GM10248 (cell line): ENCODE measurements around the gene OVCA2.
A peak's percentile ranks its signal among the peaks of the same experiment; 100 is the strongest.

Source experiments
- CTCF ChIA-PET: fragments of 300-600 bp; sonication (Branson Sonifier 250); formaldehyde crosslinking; extraction: SDS; loops from one replicate; lab custom pipeline; 2021; ENCODE audit warnings: antibody characterized with exemption; lab: Yijun Ruan, JAX
- POLR2A ChIA-PET: fragments of 350-650 bp; sonication (Branson Sonifier 250); formaldehyde crosslinking; extraction: SDS; loops from one replicate; lab custom pipeline; 2020; ENCODE audit warnings: antibody characterized with exemption; lab: Yijun Ruan, JAX
- DNase-seq: peaks from one replicate; pipeline ENCODE4 v3.0.0; 2012; ENCODE audit errors: extremely low spot score
- TF ChIP-seq, protein P1 (sequence below): IDR thresholded peaks from 2 replicates; pipeline ENCODE4 v1.5.1; 2012; ENCODE audit warnings: mild to moderate bottlenecking, low read depth; ENCODE audit errors: extremely low read depth, missing control alignments, control extremely low read depth

OVCA2 gene

DNA sequence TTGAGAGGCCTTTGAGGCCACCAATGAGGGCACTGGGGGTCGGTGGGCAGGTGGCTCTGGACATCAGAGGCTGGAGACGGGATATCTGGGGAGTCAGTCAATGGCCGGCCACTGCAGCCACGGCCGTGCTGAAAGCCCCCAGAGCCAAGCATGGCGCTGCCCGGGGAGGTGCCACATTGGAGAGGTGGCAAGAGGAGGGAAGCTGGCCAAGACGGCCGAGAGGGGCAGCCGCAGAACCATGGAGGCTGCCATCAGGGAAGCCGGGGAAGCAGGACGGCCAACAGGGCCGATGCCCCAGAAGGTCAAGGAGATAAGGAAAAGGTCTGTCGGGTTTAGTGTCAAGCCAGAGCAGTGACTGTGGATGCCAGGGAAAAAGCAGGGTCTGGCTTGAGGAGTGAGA, 26.5 kb upstream of the OVCA2 start:
- TF ChIP-seq, protein P1, sequence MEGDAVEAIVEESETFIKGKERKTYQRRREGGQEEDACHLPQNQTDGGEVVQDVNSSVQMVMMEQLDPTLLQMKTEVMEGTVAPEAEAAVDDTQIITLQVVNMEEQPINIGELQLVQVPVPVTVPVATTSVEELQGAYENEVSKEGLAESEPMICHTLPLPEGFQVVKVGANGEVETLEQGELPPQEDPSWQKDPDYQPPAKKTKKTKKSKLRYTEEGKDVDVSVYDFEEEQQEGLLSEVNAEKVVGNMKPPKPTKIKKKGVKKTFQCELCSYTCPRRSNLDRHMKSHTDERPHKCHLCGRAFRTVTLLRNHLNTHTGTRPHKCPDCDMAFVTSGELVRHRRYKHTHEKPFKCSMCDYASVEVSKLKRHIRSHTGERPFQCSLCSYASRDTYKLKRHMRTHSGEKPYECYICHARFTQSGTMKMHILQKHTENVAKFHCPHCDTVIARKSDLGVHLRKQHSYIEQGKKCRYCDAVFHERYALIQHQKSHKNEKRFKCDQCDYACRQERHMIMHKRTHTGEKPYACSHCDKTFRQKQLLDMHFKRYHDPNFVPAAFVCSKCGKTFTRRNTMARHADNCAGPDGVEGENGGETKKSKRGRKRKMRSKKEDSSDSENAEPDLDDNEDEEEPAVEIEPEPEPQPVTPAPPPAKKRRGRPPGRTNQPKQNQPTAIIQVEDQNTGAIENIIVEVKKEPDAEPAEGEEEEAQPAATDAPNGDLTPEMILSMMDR = no peak
- POLR2A ChIA-PET = no interaction called here
- CTCF ChIA-PET = no interaction called here
- no peak for DNase-seq

DNA sequence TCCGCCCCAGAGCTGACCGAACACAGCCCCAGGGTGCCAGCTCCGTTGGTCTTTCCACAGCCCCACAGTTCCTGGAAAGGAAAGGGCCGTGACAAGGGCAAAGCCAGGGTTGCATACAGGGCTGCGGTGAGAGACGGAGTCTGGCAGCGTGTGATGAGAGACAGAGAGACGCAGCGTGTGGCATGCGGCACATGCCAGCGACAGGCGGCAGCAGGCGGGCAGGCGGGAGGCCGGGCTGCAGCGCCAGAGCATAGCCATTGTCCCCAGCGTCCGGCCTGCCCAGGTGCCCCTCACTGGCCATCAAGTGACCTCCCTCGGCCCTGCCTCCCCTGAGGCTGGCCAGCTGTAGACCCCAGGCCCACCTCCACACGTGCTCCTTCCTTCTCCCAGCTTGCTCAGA, 25.3 kb upstream of the OVCA2 start:
- POLR2A ChIA-PET = no interaction called here
- TF ChIP-seq, protein P1 = no peak
- DNase-seq = no peak
- CTCF ChIA-PET = no interaction called here

DNA sequence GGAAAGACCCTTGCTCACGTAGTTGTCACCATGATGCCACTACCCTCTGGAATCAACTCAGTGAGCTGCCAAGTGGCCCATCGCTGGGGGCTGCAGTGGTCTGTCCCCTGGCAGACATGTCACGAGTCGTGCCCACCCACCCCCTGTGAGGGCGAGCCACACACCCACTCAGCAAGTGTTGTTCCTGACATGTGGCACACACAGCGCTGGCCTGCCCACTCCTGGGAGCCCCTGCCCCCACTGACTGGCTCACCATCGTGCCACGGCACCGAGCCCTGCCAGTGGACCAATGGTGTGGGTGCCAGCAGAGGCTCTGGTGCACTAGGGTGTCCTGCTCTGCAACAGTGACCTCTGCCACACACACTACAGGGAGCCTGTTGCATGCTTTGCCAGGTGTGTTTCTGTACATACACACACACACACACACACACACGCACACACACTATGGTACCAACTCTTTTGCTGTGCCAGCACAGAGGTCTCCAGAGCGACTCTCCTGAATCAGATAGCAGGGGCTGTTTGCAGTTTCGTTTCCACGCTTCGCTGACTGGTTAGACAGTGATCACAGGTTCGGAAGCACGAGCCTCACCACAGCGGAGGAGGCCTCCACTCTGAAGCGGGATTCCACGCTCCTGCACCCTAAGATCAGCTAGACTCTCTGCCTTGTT, 24.4 kb upstream of the OVCA2 start:
- ChIA-PET CTCF (interaction anchor here (1.3 kb wide), 1 partner anchor 12 kb away, joined by 3 read pairs; no protein-coding TSS in a partner anchor), POLR2A (no interaction called here)
- TF ChIP-seq, protein P1 = no peak
- peak; percentile 43 for DNase-seq

DNA sequence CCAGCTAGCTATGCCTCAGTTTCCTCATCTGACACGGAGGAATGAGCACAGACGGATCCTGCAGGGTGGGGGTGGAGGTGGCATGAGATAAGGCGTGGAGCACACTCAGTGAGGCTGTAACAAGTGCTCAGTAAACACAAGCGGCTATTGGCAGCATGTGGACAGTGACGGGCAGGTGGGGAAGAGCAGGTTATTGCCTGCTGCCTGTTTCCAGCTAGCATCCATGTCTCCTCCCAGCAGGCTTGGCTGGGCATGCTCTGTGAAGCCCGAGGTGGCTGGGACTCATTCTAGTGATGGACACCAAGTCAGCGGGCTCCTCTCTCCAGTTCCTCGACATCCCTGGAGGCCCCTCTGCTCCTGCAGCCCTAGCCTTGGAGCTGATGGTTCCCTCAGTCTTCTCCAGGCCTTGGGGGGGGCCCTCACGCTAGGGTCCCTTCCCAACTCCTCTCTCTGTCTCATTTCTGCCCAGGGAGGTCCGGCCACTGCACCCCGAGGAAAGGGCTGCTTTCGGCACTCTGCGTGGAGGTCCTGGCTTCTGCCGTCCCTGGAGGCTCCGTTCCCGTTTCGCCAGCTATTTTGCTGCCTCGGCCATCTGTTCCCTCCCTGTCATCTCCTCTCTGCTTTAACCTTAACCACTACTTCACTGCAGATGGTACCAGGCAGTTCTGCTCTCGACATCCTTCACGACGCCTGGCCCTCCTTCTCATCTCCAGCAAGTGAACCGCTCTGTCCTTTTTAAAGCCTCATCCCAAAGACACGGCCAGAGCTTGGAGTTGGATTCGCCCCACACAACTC, 22.9 kb upstream of the OVCA2 start:
- CTCF ChIA-PET = interaction anchor here (1.3 to 1.7 kb wide), 2 partner anchors 8 to 14 kb away, joined by 3 to 4 read pairs; no protein-coding TSS in a partner anchor
- POLR2A ChIA-PET = interaction anchor here (0.6 kb wide), 1 partner anchor 497 kb away, joined by 4 read pairs; no protein-coding TSS in a partner anchor
- DNase-seq = no peak
- TF ChIP-seq, protein P1 = no peak

DNA sequence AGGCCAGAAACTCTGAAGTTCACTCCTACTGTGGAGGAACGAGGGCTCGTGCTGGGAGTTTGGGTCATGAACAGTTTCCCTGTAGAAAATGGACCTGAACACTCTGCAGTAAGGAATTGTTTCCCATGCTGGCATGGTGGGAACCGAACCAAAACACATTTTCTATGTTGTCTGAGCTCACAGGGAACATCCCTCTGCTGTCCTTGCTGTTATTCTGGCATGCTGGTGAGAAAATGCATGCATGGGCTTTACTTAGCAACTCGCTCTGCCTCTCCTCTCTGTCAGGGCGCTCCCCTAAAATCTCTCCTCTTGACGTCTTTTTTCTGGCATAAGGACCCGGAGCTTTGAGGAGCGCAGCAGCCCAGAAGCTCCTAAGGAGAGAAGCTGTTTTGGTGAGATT, 22.1 kb upstream of the OVCA2 start:
- DNase-seq = no peak
- ChIA-PET CTCF (interaction anchor here (0.8 to 1.7 kb wide), 3 partner anchors 9 to 38 kb away, joined by 3 to 5 read pairs (median 4); no protein-coding TSS in a partner anchor), POLR2A (no interaction called here)
- TF ChIP-seq, protein P1 = no peak

DNA sequence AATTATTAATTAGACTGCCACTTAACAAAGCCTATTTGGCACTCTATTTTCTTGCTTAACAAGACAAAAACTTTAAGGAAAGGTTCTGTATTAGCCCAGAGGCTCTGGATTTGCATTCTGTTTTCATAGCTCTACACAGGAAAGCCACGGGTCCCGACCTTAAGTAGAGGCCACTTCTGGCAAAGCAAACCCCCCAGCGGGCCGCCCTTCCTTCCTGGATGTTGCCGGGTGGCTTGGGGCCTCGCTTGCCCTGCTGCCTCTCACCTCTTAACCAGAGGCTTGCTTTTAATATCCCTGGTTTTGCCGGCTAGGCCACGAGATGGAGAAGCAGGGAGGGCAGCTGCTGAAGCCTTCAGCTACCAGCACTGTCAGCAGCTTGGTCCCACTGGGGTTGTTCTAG, 21.1 kb upstream of the OVCA2 start:
- POLR2A ChIA-PET = interaction anchor here (0.5 kb wide), 1 partner anchor 40 kb away, joined by 8 read pairs; no protein-coding TSS in a partner anchor
- TF ChIP-seq, protein P1 = no peak
- DNase-seq = no peak
- CTCF ChIA-PET = interaction anchor here (0.8 to 1.7 kb wide), 3 partner anchors 8 to 39 kb away, joined by 3 to 5 read pairs (median 4); no protein-coding TSS in a partner anchor
